GM19452 (cell line): ENCODE measurements around the gene B4GALNT1.
"Not testable (repeated sequence)": the region's sequence is repeated elsewhere in the genome, so short reads cannot be mapped to it uniquely, and the experiment has no call there.

Source experiments
- ATAC-seq: cut with Tn5 transposase; IDR thresholded peaks from one replicate; pipeline ENCODE4 v1.9.1; 2021; ENCODE audit not compliant: unreplicated experiment

B4GALNT1 gene

GRCh38 chr12:57638096-57638495 is 5.1 kb upstream of the B4GALNT1 start:
- no peak for ATAC-seq

GRCh38 chr12:57637364-57637763 is 4.4 kb upstream of the B4GALNT1 start:
- ATAC-seq, result no peak

GRCh38 chr12:57636731-57637130 is 3.7 kb upstream of the B4GALNT1 start:
- not testable (repeated sequence) for ATAC-seq

- peak; percentile 11 for ATAC-seq
These were observed 686 bp downstream of the B4GALNT1 start for GRCh38 chr12:57632073-57632957.

- ATAC-seq, result no peak
These were observed 1.4 kb downstream of the B4GALNT1 start for GRCh38 chr12:57631566-57632072.

- ATAC-seq, result no peak
These were observed 2.0 kb downstream of the B4GALNT1 start for GRCh38 chr12:57630891-57631433.

- ATAC-seq, result no peak
These were observed 3.0 kb downstream of the B4GALNT1 start for GRCh38 chr12:57629897-57630471.

GRCh38 chr12:57628280-57629191 is 4.5 kb downstream of the B4GALNT1 start:
- no peak for ATAC-seq

GRCh38 chr12:57627501-57628279 is 5.3 kb downstream of the B4GALNT1 start:
- ATAC-seq, result no peak

GRCh38 chr12:57626921-57627445 is 6.0 kb downstream of the B4GALNT1 start:
- ATAC-seq, result no peak

- no peak for ATAC-seq
These were observed 6.7 kb downstream of the B4GALNT1 start for GRCh38 chr12:57626111-57626920.

- ATAC-seq, result no peak
These were observed 7.6 kb downstream of the B4GALNT1 start for GRCh38 chr12:57625261-57626032.

- ATAC-seq, result no peak
These were observed 8.4 kb downstream of the B4GALNT1 start for GRCh38 chr12:57624441-57625220.

- ATAC-seq, result no peak
These were observed 9.1 kb downstream of the B4GALNT1 start for GRCh38 chr12:57623811-57624390.

- ATAC-seq, result no peak
These were observed 9.6 kb downstream of the B4GALNT1 start for GRCh38 chr12:57623385-57623784.

GRCh38 chr12:57622293-57623245 is 10.4 kb downstream of the B4GALNT1 start:
- no peak for ATAC-seq
